Body of pancreas (tissue), 4 donors: ENCODE results near the gene LNPEP.

Experiments
- POLR2A ChIP-seq, 3 donors: fragments of 450-650 bp; IDR thresholded peaks; one replicate each; pipeline ENCODE4 v1.6.1; 2016; ENCODE audit warnings: antibody characterized with exemption in 3 of 3, mild to moderate bottlenecking in 2 of 3
- TF ChIP-seq, protein P1 (sequence below), 7 experiments: fragments of 450-650 bp in 4 of 7; fragments of 200-600 bp in 3 of 7; sonication (generic) in 3 of 7; IDR thresholded peaks; one replicate each; pipeline ENCODE4 v1.5.1; 2016 to 2019; ENCODE audit warnings: antibody characterized with exemption in 7 of 7

DNA sequence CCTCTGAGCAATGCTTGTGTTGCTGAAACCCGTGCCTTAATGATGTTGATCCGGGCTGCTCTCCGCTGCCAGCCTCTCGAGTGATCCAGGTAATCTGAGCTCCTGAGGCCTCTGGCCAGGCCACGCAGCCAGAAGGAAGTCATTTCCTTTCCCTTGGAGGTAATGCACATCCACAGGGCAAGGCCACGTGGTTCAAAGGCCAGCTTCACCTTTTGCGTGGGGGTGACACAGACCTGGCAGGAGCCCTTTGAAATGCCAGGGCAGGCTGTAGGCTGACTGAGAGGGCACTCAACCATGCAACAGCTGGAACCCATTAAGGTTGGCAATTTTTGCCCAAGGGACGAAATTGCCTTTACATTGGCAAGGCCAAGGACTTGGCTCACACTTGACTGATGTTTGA, 126.2 kb downstream of the LNPEP start:
- TF ChIP-seq POLR2A (IDR thresholded peaks at IDR 0.05): no peak
- TF ChIP-seq, protein P1, sequence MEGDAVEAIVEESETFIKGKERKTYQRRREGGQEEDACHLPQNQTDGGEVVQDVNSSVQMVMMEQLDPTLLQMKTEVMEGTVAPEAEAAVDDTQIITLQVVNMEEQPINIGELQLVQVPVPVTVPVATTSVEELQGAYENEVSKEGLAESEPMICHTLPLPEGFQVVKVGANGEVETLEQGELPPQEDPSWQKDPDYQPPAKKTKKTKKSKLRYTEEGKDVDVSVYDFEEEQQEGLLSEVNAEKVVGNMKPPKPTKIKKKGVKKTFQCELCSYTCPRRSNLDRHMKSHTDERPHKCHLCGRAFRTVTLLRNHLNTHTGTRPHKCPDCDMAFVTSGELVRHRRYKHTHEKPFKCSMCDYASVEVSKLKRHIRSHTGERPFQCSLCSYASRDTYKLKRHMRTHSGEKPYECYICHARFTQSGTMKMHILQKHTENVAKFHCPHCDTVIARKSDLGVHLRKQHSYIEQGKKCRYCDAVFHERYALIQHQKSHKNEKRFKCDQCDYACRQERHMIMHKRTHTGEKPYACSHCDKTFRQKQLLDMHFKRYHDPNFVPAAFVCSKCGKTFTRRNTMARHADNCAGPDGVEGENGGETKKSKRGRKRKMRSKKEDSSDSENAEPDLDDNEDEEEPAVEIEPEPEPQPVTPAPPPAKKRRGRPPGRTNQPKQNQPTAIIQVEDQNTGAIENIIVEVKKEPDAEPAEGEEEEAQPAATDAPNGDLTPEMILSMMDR (IDR thresholded peaks at IDR 0.05): no peak
